Stimulated activated naive CD4-positive, alpha-beta T cell treated with Interleukin-2 at 50 U/mL for 16 hours (primary cell): ENCODE results near the gene PRSS48.
"Not testable (repeated sequence)": the region's sequence is repeated elsewhere in the genome, so short reads cannot be mapped to it uniquely, and the experiment has no call there.

ENCODE experiments used
- DNase-seq: peaks from one replicate; lab custom pipeline; 2025; lab: John Stamatoyannopoulos, UW

PRSS48 gene

DNA sequence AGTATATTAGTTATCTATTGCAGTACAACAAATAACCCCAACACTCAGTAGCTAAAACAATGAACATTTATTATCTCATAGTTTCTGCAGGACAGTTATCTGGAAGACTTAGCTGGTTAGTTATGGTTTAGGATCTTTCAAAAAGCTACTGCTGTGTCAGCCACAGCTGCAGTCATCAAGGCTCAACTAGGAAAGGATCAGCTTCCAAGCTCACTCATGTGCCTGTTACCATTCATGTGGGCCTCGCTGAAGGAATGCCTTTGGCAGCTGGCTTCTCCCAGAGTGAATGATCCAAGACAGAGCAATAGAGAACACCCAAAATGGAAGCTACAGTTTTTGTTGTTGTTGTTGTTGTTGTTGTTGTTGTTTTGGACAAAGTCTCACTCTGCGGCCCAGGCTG is 13.5 kb upstream of the PRSS48 start:
- no peak for DNase-seq

GRCh38 chr4:151266497-151266896 is 10.5 kb upstream of the PRSS48 start:
- no peak for DNase-seq

GRCh38 chr4:151267104-151267503 is 9.9 kb upstream of the PRSS48 start:
- no peak for DNase-seq

DNA sequence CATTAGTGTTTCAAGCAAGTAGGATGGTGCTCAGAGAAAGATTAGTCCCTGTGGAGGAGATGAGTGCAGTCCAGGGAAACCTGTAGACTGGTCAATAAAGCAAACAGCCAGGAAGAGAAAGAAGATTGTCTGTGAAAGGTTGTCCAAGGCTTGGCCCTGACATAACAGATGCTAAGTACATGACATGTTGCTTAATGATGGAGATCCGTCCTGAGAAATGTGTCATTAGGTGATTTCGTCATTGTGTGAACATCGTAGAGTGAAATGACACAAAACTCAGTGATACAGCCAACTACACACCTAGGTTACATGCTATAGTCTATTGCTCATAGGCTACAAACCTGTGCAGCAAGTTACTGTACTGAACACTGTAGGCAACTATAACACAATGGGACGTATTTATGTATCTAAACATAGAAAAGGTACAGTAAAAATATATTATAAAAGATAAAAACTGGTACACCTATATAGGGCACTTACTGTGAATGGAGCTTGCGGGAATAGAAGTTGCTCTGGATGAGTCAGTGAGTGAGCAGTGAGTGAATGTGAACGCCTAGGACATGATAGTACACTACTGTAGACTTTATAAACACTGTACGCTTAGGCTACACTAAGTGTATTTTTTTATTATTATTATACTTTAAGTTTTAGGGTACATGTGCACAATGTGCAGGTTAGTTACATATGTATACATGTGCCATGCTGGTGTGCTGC is 9.0 kb upstream of the PRSS48 start:
- DNase-seq = no peak

GRCh38 chr4:151268905-151269304 is 8.1 kb upstream of the PRSS48 start:
- not testable (repeated sequence) for DNase-seq

- DNase-seq = no peak
Measured at GRCh38 chr4:151284534-151285245, 7.7 kb downstream of the PRSS48 start.

- no peak for DNase-seq
Measured at GRCh38 chr4:151287409-151287808, 10.4 kb downstream of the PRSS48 start.

DNA sequence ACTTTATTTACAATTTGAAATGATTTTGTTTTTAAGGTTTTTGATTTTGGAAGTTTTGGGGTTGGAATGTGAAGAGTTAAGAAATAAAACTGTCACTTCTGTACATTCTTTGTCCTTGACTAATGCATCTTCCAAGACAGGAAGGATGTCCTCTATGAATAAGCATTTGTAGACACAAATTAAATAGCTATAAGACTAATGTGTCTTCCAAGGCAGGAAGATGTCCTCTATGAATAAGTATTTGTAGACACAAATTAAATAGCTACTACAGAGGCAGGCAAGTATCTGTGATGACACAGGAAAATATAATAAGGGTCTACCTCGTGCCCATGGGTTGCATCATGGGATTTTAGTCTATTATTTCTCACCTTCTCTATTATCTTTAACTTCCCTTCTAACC is 14.5 kb downstream of the PRSS48 start:
- DNase-seq = no peak

DNA sequence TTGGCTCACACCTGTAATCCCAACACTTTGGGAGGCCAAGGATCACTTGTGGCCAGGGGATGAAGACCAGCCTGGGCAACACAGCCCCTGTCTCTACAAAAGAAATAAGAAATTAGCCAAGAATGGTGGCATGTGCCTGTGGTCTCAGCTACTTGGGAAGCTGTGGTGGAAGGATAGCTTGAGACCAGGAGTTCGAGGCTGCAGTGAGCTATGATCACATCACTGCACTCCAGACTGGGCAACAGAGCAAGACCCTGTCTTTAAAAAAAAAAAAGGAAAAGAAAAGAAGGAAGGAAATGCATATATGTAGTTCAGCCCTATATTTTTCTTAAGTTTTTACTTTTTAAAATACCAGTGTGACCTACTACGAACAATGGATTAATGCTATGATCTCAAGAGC is 15.1 kb downstream of the PRSS48 start:
- no peak for DNase-seq

DNA sequence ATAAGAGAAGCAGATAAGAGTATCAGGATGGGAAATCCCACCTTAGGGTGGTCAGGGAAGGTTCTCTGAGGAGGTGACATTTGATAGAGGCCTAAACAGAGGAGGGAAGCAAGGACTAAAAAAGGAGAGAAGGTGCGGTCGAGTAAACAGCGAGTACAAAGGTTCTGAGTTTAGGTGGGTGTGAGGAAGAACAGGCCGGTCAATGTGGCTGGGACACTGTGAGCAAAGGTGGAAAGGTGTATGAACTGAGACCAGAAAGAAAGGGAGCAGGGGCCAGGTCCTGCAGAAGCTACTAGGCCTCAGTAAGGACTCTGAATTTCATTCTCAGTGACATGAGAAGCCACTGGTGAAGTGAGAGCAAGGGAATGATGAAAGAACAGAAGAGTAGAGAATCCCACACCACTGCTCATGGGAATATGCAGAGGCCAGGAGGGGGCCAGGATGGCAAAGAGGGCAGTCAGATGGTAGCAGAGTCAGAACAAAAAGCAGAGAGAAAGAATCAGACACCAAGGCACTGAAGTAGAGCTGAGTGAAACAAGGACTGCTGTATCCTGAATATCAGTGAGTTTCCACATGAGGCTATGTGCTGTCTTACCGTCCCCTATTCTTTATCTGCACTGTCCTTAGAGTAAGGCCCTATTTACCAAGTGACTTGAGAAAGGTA is 18.0 kb downstream of the PRSS48 start:
- no peak for DNase-seq

GRCh38 chr4:151296227-151296626 is 19.3 kb downstream of the PRSS48 start:
- no peak for DNase-seq

DNA sequence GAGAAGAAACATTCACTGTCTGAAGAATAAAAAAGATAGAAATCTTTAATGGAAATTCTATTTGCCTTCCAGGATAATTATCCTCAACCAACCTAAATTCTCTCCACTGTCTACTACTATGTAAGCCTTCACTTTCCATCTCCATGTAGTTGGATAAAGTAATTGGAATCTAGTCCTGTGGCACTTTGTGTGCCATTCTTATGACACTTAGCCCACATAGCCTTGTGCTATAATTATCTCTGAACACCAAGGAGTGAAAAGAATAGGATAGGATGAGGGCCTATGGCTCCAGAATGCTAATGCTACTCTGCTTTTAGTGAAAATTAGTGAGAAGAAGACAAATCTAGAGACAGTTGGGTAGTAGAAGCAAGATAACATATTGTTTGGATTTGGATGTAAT is 20.2 kb downstream of the PRSS48 start:
- DNase-seq = no peak

DNA sequence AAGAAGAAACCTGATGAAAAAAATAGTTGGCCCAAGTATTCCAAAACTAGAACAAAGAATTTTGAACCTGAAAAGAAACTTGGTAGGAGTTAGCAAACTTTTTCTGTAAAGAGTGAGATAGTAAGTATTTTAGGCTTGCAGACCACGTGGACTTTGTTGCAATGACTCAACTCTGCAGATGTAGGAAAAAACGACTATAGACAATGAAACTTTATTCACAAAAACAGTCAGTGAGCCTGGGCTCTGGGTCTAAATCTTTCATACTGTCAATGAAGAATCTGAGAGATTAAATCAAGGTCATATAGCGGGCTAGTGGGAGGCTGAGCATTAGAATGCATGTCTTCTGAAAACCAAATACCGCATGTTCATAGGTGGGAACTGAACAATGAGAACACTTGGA is 25.5 kb downstream of the PRSS48 start:
- DNase-seq = no peak

GRCh38 chr4:151304226-151304625 is 27.3 kb downstream of the PRSS48 start:
- DNase-seq = no peak

DNA sequence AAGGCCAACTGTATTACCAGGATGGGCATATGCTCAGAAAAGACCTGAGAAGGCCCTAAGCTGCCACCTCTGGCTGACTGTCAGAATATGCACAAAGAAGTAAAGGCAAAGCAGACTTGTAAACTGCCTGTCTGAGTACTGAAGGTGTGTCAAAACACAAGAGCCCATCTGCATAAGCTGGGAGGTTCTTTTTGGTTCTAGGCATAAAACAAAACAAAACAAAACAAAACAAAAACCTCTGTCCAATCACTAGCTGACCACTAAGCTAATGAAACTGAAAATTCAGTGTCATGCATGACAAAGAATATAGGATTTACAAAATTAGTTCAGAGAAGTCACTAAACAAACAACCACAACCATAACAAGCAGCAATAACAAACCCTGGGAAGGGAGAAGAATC is 27.8 kb downstream of the PRSS48 start:
- DNase-seq = no peak

DNA sequence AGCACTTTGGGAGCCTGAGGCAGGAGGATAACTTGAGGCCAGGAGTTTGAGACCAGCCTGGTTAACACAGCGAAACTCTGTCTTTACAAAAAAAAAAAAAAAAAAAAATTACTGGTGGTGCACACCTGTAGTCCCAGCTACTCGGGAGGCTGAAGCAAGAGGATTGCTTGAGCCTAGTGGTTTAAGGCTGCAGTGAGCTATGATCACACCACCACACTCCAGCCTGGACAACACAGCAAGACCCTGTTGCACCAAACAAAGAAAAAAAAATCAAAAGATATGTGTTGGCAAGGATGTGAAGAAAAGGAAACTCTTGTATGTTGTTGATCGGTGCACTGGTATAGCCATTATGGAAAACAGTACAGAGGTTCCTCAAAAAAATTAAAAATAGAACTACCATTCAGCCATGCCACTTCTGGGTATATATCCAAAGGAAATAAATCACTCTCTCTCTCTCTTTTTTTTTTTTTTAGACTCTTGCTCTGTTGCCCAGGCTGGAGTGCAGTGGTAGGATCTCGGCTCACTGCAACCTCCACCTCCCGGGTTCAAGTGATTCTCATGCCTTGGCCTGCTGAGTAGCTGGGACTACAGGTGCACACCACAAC is 33.3 kb downstream of the PRSS48 start:
- no peak for DNase-seq

DNA sequence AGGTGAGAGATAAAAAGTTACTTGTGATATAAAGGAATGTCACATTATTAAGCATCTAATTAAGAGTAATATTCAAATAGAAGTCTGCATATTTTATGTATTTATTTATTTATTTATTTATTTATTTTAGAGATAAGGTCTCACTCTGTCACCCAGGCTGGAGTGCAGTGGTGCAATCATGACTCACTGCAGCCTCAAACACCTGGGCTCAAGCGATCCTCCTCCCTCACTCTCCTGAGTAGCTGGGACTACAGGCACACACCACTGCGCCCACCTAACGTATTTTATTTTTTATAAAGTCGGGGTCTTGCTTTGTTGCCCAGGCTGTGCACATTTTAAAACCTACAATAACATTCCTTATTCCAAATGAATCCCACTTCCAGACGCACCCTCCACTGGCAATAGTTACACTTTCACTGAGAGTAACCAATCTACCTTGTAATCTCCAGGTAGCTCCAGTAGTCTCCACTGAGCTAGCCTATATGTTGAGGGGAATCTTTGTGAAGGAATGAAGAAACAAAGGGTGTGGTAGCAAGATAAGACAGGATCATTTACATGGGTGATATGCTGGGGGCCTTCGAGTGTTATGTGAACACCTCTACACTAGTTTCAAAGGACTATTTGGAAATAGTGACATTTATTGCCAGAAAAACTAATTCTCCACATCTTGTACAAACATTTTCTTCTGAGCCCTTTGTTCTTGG is 36.5 kb downstream of the PRSS48 start:
- DNase-seq = no peak

GRCh38 chr4:151314010-151314355 is 37.0 kb downstream of the PRSS48 start:
- DNase-seq = no peak

- DNase-seq = no peak
Measured at GRCh38 chr4:151314479-151314878, 37.5 kb downstream of the PRSS48 start.

- no peak for DNase-seq
Measured at GRCh38 chr4:151315212-151315886, 38.4 kb downstream of the PRSS48 start.

DNA sequence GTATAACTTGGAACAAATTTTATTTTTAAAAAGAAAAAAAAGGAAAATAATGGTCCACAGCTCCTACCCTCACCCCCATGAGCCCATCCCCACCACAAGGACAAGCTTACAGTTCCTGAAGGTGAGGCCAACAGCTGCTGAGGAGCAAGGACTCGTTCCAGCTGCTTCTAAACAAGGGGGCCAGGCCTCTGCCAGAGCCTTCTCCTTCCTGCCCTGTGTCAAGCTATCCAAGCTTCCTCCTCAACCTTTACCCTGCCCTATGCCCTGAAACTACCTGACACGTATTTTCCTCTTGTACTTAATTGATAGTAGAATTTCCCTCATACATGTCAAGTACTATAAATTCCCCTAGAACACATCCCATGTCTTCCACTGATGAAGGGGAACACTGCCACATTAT is 39.7 kb downstream of the PRSS48 start:
- no peak for DNase-seq
